CD4-positive, alpha-beta T cell treated with Interleukin-17A for 4 hours (primary cell): Measurements from ENCODE around the gene GZMH.
"Not testable (repeated sequence)": the region's sequence is repeated elsewhere in the genome, so short reads cannot be mapped to it uniquely, and the experiment has no call there.

Experiments
- DNase-seq: peaks from one replicate; pipeline ENCODE4 v3.0.0-alpha.2; 2020; ENCODE audit warnings: mixed read lengths

Gene GZMH

GRCh38 chr14:24591004-24591403 is 18.5 kb downstream of the GZMH start:
- not testable (repeated sequence) for DNase-seq

GRCh38 chr14:24584402-24584801 is 25.1 kb downstream of the GZMH start:
- not testable (repeated sequence) for DNase-seq

- no peak for DNase-seq
These were observed 30.9 kb downstream of the GZMH start for GRCh38 chr14:24578558-24578957.

- DNase-seq: no peak
These were observed 32.7 kb downstream of the GZMH start for GRCh38 chr14:24576771-24577170.

- DNase-seq: no peak
These were observed 33.3 kb downstream of the GZMH start, which contains the start of gene CTSG for GRCh38 chr14:24576182-24576581. CTSG (minus strand) TSS chr14:24576250; CDS start chr14:24576223, 27 bp downstream.

GRCh38 chr14:24574206-24574774 is 35.2 kb downstream of the GZMH start:
- DNase-seq: no peak

- no peak for DNase-seq
These were observed 43.2 kb downstream of the GZMH start for GRCh38 chr14:24566318-24566717.

- no peak for DNase-seq
These were observed 43.7 kb downstream of the GZMH start for GRCh38 chr14:24565766-24566165.

- DNase-seq: no peak
These were observed 46.0 kb downstream of the GZMH start for GRCh38 chr14:24563505-24563904.

- DNase-seq: no peak
These were observed 52.7 kb downstream of the GZMH start for GRCh38 chr14:24556756-24557155.
